DMS53 (cell line): ENCODE results near the gene FIG4.
A peak's percentile ranks its signal among the peaks of the same experiment; 100 is the strongest.
"Not testable (repeated sequence)": the region's sequence is repeated elsewhere in the genome, so short reads cannot be mapped to it uniquely, and the experiment has no call there.

Experiments
- DNase-seq: peaks from one replicate; lab custom pipeline; 2025; lab: John Stamatoyannopoulos, UW

The FIG4 gene

GRCh38 chr6:109760208-109760607 lies 69.1 kb downstream of the FIG4 start:
- DNase-seq, result no peak

GRCh38 chr6:109762166-109762565 lies 71.1 kb downstream of the FIG4 start:
- DNase-seq, result no peak

GRCh38 chr6:109762769-109763441 lies 71.8 kb downstream of the FIG4 start:
- DNase-seq, result no peak

GRCh38 chr6:109766167-109766566 lies 75.1 kb downstream of the FIG4 start:
- DNase-seq, result no peak

- no peak for DNase-seq
Measured at GRCh38 chr6:109767961-109768360, 76.9 kb downstream of the FIG4 start.

- no peak for DNase-seq
Measured at GRCh38 chr6:109768485-109768884, 77.4 kb downstream of the FIG4 start.

- no peak for DNase-seq
Measured at GRCh38 chr6:109769213-109769612, 78.1 kb downstream of the FIG4 start.

GRCh38 chr6:109770047-109770446 lies 79.0 kb downstream of the FIG4 start:
- DNase-seq, result no peak

- no peak for DNase-seq
Measured at GRCh38 chr6:109770779-109771178, 79.7 kb downstream of the FIG4 start.

- not testable (repeated sequence) for DNase-seq
Measured at GRCh38 chr6:109771939-109772755, 81.1 kb downstream of the FIG4 start.

GRCh38 chr6:109772883-109773431 lies 81.9 kb downstream of the FIG4 start:
- DNase-seq, result no peak

- no peak for DNase-seq
Measured at GRCh38 chr6:109781001-109781400, 89.9 kb downstream of the FIG4 start.

- no peak for DNase-seq
Measured at GRCh38 chr6:109782491-109782999, 91.4 kb downstream of the FIG4 start.

GRCh38 chr6:109783250-109783986 lies 92.3 kb downstream of the FIG4 start:
- peak; percentile 3 for DNase-seq

- DNase-seq, result no peak
Measured at GRCh38 chr6:109787312-109787711, 96.2 kb downstream of the FIG4 start.

- DNase-seq, result no peak
Measured at GRCh38 chr6:109788687-109789086, 97.6 kb downstream of the FIG4 start.

- no peak for DNase-seq
Measured at GRCh38 chr6:109790131-109790530, 99.0 kb downstream of the FIG4 start.

GRCh38 chr6:109791301-109791700 lies 100.2 kb downstream of the FIG4 start:
- no peak for DNase-seq

- no peak for DNase-seq
Measured at GRCh38 chr6:109793021-109793420, 101.9 kb downstream of the FIG4 start.

GRCh38 chr6:109793792-109794191 lies 102.7 kb downstream of the FIG4 start:
- DNase-seq, result peak; percentile 50

GRCh38 chr6:109794201-109794923 lies 103.3 kb downstream of the FIG4 start:
- DNase-seq, result no peak
